GM18870 (cell line): ENCODE results near the gene UBE2H.
"Not testable (repeated sequence)": the region's sequence is repeated elsewhere in the genome, so short reads cannot be mapped to it uniquely, and the experiment has no call there.

Experiments
- ATAC-seq: cut with Tn5 transposase; IDR thresholded peaks from one replicate; pipeline ENCODE4 v1.9.1; 2021; ENCODE audit warnings: moderate library complexity; ENCODE audit not compliant: unreplicated experiment

UBE2H gene

DNA sequence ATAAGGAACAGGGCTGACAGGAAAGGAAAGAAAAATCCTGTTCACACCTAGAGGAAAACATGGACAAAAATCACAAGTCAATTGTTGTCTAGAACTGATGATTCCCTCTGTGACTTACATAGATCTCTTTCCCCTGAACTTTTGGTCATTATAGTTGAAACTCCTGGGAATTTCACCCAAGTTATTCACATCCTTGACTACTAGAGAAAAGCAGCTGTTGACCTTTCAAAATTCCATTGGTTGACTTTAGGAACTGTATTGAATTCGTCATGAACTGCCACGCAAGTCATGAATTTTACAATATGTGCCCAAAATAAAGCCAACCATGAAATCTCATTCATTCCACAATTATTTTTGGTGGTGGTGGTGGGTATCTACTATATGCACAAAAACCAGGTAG, 104.3 kb downstream of the UBE2H start:
- no peak for ATAC-seq

DNA sequence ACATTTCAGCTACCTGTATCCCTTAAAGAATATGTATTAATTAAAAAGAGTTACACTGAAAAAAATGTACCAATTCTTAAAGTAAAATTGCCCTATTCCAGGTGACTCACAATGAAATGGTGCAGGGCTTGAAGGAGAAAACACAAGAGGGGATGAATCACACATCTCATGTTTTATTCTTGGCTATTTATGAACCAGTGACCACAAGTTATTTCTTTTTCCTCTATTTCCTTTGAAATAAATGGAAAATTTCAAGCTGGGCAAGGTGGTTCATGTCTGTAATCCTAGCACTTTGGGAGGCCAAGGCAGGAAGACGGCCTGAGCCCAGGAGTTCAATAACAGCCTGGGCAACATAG, 106.8 kb downstream of the UBE2H start:
- no peak for ATAC-seq

DNA sequence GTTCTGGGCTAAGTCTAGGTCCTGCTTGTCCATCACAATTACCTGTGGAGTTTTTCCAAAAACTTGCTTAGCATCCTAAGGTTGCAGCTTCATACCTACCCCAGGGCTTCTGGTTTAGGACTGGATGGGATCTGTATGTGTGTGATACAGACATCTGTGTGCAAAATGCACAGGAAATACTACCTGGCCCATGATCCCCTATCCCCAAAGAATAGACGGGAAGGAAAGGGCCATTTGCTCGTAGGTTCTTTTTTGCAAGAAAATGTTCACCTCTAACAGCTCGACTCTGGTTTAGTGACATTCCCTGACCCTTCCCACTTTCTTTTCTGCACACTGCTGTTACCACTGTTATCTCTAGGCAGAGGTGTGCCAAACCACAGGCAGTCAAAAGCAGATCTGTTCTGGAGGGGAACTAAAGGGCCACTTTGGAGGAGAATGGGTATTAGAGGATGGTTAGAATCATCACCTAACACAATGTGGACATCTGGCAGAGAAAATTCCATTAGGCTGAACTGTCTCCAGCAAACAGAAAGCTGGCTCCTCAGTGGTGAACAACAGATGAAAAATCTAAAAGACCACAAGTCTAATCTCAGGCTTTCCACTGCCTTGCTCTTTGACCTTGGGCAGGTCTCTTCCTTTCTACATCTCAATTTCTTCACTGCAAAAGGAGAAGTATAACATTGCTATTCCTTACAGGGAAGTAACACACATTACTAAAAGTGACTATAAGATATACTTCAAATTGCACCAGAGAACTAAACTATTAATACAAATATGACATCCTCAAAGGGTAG, 107.4 kb downstream of the UBE2H start:
- no peak for ATAC-seq

DNA sequence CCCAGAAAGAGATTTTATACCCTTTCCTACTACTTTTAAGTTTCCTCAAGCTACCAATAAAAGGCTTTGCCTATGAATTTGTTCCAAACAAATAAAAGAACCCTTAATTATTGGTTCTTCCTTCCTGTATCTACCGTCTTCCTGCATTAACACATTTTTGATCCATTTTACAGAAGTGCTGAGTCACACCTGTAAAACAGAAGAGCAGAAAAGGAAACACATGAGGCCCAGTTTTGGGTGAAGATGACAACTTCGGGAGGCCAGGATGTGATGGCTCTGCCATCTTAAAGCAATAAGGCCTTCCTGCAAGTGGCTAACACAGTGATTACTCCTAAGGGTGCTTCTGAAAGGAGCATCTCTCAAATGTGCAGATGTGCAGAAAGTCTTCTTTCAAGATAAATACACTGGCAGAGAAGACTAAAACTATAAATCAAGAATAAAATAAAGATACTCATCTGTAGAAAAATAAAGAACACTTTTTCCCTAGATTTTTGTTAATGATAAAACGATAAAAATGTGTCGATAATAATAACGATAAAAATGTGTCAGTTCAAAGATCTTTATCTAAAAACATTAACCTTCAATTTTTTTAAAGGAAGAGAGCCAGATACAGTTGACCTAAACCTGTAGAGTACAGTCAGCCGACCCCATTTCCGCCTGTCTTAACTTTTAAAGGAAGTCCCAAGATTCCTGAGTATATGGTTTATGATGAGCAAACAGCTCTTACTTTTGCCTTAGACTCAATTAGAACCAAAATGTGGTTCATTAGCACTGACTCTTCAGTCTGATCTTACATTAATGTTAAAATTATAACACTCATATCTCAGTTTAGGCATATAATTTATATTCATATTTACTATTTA, 108.6 kb downstream of the UBE2H start:
- no peak for ATAC-seq

DNA sequence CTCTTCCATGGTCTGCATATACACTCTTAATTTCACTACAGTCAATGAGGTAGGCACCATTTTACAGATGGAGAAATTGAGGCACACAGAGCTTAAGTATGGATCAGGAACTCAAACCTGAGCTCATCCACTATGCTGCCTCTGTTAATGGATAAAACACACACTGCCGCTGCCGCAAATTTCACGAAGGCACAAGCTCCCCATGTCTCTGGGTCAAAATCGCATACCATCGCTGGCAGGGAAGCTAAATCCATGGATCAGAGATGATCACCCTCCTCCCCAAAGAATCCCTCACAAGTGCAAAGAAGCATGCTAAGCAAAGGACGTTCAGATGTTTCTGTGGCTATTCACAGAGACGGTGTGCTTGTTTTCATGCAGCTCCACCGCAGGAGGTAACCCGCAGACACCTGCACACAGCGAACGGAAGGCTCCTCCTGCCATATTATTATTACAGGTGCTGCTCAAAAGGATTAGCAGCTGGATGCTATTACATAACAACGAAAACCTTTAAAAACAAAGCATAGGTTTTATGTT, 109.3 kb downstream of the UBE2H start:
- no peak for ATAC-seq

DNA sequence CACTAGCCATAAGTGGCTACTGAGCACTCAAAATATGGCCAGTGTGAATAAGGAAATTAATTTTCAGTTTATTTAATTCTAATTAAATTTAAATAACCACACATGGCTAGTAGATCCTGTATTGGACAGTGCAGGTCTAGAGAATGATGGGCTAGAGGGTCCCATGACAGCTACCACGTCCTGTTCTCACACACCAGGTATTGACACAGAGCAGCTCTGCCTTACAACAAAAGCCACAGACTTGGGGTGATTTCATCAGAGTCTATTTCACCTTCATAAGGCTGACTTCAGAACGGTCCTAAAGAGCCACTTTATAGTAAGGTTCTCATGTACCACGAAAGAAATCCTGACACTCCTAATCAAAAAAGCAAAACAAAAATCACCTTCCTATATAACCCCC, 111.3 kb downstream of the UBE2H start:
- no peak for ATAC-seq

DNA sequence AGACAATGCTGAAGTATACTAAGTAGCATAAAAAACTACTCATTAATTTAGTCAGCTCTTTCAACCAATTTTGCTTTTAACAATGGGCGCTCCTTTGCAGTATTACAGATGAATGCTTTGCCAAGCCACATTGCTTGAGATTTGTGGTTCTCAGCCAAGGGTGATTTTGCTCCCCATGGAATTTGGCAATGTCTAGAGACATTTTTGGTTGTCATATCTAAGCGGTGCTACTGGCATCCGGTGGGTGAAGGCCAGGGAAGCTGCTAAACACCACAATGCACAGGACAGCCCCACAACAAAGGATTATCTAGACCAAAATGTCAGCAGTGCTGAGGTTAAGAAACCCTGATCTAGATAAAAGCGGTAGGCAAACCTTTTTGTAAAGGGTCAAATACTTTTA, 112.0 kb downstream of the UBE2H start:
- ATAC-seq, result no peak

DNA sequence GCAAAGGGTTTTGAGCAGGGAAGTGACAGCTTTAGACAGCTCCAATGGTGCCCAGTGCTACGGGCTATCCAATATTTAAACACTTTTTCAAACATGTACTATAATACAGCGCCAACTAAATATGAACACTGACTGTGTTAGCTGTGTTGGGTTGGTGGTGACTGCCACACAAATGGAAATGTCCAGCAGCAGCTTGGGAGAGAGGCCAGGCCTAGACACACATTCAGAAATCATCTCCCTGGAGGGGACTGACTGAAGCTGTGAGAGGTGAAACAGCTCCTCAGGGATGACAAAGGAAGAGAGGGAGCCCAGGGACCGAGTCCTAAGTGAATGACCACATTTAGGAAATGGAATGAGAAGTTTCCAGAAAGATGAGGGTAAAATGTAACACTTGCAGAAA, 115.8 kb downstream of the UBE2H start:
- no peak for ATAC-seq

DNA sequence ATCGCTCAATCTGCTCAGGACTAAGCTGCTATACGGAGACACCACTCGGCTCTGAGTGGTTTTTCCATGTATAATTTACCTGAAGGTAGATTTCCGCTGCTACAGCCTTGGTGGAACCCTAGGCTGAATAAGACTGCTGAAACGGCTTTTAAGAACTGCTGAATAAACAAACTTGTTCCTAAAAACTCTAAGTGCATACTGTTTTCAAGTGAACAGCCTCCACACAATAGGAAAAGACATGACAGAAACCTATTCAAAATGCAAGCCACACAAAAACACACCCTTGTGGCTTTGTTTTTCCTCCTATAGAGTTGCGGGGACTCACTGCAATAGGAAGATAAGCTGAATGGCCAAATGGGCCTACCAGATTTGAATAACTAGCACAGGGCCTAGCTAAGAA, 117.2 kb downstream of the UBE2H start:
- ATAC-seq, result no peak

DNA sequence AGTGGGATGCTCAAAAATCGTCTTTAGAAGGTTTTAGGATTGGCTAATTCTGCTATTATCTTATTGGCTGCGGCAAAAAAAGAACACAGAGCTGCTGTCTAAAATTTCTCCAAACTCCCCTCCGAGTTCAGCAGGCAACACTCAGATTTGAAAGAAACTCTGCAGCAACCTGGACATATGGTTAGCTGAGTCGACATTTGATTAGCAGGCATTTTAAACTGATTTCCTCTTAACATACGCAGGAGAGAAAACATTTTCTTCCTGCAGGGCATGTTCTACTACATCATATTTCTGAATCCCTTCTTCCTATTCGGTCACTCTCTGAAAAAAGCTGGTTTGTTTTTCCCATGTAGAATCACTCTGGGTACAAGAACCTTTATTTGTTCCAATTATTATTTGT, 119.4 kb downstream of the UBE2H start:
- not testable (repeated sequence) for ATAC-seq

DNA sequence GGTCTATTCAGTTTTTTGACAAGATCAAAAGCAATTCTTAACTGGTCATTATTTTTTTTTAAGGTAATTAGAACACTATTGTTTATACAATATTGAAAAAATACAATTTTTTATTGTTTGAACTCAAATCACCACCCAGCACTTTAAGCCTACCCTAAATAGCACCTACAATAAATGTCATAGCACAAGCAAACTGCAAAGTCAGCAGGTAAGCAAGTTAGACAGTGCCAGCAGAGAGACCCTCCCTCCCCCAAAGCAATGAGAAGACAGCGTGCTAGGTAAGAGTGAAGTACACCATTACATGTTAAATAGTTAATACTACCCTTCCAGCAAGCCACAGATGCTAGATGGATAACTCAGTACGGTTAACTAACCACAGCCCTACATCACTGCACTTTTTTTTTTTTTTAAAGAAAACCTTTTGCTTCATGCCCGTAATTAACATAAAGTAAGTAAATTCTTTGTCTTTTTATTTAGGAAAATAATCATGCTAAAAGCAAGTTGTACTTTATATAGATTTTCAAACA, 120.0 kb downstream of the UBE2H start:
- ATAC-seq, result no peak

DNA sequence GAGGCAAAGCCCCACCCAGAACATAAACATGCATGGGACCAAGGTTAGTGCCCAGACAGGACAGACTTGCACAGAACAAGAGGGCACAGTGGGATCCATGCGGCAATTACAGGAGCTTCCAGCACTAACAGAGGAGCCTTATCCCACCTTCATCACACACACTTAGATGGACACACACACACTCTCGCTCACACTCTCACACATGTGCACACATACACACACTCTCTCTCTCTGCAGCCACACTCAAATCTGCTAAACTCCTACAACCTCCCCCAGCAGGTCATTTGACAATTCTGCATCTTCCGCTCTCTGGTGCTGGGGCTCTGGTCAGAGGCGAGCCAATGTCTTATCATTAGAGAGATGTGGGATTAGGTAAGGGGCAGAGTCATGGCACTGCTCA, 120.5 kb downstream of the UBE2H start:
- no peak for ATAC-seq

DNA sequence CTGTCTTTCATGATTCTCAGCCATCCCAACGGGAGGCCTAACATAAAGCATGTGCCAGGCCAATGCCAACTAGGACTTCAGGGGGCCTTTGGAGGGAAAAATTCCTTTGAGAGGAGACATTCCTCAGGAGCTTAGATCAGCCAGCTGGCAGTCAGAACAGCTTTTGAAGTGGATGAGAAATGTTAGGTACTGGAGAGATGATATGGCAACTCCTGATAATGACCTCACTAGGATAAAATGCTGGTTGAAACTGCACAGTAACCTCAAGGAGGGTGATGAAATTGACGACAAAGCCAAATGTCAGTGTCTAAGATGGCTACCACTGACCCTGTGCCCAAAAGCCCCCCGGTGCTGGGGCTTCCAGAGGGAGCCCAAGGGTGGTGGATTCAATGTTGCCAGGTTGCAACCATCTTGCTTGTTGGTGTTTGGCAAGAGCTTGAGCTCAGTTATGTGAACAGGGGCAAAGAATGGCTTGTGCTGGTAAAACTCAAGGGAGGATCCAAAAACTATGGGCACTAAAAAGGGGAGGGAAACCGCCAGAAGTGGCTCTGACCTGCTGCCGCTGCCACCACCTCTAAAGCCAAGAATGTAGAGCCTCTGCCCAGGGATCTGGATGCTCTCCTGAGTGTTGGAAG, 121.2 kb downstream of the UBE2H start:
- ATAC-seq, result no peak

DNA sequence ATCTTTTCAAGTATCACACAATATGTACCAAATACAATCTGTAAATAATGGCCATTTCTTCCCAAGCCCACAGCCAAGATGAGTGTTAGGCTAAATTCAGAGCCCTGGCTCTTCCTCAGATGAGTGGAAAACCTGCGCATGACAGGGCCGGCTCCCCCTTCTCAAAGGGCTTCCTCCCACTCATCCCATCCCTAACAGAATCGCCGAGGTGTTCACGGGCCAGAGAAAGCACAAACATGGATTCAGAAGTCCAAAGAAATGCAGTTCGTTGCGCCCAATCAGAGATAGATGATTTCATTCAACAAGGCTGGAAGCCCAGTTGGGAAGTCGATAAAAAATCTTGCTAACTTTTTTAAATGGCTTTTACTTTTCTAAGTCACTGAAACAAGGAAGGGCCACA, 121.8 kb downstream of the UBE2H start:
- no peak for ATAC-seq

DNA sequence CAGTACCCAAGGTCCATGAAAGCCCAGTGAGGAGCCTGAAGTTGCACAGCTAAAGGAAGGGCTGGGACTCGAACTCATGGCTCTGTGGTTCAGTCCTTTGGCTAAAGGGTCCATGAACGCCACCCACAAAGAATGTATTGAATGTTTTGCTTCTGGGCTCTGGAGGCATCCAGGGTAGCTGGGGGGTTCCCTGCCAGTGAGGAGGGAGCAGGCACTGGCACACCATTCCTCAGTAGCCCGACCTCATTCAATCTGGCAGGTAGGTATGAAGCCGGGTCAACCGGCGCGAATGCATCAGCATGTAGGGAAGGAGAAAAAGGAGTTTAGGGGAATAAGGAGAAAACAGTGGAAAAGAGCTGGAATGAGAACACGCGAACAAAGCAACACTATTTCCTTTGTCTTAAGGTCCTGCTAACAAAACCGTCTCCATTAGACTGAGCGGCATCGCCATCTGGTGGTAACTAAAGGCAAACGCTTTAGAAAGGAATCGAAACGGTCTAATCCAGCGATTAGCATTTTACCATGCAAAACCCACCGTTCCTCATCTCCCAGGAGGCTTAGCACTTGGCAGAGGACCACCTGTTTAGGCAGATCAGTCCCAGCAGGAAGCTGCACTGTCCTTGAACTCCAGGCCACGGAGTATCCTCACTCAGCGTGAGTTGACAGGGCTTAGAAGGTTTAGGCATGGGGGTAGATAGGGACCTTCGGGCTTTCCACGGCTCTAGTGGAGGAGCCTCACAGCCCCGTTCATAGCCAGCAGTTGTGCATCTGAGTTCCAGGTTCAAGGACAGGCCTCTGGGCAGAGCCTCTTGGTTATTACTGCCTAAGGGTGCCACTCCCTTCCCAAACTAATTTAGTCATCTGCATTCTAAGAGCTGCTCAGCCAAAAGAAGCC, 122.8 kb downstream of the UBE2H start:
- no peak for ATAC-seq

DNA sequence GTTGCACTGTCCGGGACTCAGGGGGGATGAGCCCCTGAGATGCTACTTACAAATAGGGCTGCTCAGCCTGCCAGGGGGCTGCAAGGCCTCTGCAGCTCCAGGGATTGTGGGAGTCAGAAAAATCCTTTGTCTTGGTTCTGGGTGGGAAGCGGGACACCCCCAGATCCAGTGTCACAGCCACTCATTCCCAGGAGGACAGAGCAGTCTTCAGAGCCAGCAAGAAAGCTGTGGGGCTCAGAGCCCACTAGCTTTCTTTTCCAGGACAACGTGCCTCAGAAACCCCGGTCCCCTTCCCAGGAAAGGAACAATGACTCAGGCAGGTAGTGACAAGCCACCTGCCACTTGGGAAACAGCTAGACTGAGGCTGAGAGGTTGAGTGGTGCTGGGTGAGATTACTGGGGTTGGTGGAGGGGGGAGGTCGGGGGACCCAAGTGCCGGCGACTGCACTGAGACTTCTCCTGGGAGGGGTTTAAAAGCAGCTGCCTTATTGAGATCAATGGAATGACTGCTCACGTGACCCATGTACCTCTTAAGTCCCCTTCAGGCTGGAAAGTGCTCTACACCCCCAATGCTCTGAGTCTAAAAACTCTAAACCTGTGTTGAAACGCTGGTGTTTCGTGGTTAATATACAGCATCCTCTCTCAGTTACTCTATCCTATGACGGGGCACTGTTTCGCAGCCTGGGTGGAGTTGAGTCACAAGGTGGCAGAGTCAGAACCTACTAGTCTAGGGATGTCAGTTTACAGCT, 123.6 kb downstream of the UBE2H start:
- no peak for ATAC-seq

DNA sequence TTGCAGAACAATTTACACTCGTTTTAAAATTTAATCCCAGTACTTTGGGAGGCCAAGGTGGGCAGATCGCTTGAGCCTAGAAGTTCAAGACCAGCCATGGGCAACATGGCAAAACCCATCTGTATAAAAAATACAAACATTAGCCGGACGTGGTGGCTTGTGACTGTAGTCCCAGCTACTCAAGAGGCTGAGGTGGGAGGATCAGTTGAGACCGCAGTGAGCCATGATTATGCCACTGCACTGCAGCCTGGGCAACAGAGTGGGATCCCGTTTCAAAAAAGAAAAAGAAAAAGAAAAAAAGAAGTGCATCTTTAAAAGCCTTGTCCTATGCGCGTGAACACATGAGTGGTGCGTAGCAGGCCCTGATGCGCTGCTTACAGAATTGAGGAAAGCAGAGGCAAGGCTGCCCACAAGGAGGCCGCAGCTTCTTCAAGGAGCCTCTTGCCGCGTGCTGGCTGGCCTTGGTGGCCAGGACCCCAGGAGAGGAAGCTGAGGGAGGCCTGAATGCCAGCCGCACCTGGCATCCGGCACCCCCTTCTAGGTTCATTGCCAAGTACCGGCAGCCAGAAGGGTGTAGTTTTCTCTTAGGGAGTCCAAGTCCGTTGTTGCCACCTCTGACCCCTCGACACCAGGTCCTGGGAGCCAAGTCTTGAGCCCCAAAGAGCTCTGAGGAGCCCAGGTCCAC, 124.5 kb downstream of the UBE2H start:
- ATAC-seq, result no peak

DNA sequence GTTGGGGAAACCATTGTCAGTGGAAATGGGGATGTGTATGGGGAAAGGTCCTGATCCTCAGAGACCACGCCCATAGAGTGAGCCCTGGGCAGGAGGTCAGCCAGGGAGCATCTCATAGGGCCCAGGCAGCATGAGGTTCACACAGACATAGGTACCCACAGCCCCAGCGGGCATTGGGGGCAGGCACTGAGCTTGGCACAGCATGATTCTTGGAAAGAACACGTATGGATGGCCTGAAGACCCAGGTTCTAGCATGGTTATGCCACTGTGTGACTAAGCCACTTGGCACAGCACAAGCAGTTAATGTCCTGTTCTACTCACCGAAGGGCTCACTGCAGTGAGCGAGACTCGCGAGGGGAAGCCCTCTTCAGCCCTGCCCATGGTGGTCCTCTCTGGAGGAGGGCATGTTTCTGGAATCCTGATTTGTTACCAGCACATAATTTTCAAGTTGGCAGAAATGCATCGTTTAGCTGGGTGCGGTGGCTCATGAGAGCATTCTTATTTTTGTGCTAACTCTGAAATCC, 125.2 kb downstream of the UBE2H start:
- ATAC-seq, result no peak

DNA sequence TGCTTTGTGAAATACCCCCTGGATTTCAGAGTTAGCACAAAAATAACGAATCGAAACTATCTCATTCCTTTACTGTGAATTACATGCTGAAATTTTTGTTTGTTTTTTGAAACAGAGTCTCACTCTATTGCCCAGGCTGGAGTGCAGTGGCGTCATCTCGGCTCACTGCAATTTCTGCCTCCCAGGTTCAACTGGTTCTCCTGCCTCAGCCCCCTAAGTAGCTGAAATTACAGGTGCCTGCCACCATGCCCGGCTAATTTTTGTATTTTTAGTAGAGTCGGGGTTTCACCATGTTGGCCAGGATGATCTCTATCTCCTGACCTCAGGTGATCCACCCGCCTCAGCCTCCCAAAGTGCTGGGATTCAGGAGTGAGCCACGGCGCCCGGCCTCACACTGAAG, 125.9 kb downstream of the UBE2H start:
- not testable (repeated sequence) for ATAC-seq
